Limb (tissue), 2 donors: Measurements from ENCODE around the gene UTP4.
"Not testable (repeated sequence)": the region's sequence is repeated elsewhere in the genome, so short reads cannot be mapped to it uniquely, and the experiment has no call there.

ENCODE experiments used
- DNase-seq, 2 donors: peaks; one replicate each; pipeline ENCODE4 v3.0.0-alpha.2; 2016; ENCODE audit errors: extremely low spot score in 2 of 2

Gene UTP4

DNA sequence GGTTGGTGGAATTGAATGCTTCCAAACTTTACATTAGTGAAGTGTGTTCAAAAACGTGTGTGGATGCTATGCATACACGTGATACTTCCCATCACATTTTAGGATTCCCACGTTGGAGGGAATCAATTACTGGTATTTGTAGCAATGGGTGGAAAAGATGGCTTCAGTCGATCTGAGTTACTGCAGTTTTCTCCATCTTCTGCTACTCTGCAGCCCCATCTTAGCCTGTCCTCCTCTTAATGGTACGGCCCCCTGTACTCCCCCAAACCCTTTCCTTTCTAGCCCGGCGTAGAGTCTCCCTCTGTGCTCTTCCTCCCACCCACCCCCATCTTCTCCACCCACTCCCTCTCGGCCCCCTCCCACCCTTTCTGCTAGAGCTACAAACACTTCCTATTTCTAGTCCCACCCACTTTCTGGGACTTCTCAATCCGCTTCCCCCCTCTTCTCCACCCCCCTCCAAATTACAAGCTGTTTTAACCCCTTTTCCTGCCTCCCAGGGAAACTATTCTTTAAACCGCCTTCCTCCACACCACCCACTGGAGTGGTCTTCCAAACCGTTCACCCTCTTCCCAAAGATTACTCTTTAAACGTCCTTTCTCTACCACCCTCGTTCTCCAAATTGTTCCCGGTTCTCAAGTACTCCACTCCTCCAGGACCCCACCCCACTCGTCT, 1.1 kb upstream of the UTP4 start:
- peak; percentile 57 to 73 for DNase-seq

DNA sequence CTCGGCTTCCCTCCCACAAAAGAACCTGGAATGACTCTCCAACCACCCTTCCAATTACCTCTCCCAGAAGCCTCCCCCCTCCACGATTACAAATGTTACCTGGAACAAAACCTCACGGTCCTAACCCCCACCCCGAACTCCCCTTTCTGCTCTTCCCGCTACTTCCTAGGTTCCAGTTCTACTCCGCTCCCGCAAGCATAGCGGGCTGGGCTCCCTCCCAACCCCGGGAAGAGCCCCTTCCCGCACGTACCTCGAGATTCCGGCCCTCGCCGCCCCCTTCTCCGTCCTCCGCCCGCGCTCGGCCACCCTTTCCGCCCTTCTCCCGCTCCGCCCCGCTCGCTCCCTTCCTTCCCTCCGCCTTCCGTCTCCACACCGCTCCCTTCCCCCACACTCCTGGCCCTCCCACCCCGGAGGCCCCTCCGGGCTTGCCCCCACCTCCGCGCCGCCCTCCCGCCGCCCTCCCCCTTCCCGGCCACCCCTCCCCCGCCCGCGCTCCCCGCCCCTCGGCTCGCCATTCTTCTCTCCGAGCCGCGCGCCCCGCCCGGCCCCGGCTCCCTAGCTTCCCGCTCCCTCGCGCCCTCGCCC, 518 bp upstream of the UTP4 start:
- peak; percentile 79 to 91 for DNase-seq

DNA sequence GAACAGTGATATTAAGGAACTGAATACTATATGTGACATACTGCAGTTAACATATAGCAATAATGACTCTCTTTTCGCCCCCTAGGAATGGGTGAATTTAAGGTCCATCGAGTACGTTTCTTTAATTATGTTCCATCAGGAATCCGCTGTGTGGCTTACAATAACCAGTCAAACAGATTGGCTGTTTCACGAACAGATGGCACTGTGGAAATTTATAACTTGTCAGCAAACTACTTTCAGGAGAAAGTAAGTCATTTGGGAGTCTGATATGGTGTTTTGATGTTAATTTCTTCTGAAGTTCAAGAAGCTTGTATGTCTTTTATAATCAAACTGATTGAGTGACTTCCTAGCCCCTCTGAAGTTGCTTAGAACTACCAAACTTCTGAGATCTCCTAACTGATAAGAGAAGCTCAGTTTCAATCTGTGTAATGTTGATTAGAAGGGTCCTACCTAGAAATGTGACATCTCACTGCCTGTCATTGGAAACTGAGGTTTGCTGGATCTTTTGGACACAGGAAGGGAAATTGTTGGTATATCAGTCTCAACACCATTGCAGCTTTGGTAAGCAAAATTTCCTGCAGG, 1.0 kb downstream of the UTP4 start:
- no peak for DNase-seq

DNA sequence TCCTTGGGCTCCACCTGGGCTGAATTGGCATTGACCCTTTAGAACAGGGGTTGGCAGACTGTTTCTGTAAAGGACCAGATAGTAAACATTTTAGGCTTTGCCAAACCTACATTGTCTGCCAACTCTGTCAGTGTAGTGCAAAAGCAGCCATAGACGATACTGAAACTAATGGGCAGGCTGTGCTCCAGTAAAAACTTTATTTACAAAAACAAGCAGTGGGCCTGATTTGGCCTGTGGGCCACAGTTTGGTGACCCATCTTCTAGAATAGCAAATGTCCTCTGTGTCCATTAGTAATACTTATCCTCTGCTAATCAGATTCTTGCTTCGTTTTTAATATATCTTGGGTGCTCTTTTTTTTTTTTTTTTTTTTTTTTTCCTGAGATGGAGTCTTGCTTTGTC, 6.2 kb downstream of the UTP4 start:
- DNase-seq: no peak

DNA sequence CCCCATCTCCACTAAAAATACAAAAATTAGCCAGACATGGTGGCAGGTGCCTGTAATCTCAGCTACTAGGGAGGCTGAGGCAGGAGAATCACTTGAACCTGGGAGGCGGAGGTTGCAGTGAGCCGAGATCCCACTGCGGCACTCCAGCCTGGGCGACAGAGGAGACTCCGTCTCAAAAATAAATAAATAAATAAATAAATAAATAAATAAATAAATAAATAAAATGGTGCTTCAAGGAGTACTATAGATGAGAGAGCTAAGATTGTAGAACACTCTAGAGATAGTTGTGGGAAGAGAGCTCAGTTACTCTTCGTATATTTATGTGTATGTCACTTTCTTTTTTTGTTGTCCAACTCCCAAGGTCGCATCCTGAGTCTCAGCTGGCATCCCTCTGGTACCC, 7.0 kb downstream of the UTP4 start:
- not testable (repeated sequence) for DNase-seq

DNA sequence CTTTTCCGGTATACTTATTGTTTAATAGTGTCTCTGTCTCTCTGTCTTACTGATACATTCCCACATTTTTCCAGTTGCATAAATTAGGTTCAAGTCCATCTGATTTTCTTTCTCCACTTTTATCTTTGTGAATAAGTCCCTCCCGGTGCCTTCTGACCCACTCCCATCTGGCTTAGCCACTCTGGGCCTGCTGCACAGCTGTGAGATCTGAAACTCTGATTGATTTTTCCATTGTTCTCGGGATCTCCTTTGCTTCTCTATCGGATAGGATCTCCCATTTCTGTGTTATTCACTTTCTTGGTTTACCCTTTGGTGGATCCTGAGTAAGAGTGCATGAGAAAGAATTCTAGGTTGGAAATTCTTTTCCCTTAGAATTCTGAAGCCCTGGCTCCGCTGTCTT, 8.6 kb downstream of the UTP4 start:
- no peak for DNase-seq

DNA sequence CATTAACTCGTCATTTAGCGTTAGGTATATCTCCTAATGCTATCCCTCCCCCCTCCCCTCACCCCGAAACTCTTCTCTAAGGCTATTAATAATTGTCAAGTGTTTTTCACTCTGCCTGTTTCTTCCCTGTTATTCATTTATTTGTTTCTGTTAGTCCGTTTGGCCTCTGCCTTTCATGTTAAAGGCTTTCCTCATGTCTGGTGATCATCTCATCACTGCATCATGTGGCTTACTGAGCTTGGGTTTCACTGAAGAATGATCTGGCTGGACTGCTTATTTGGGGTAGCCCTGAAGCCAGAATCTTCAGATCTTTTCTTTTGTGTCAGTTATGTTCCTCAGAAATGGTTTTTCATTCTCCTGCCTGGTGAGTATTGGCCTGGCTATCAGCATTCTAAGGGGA, 9.5 kb downstream of the UTP4 start:
- no peak for DNase-seq

DNA sequence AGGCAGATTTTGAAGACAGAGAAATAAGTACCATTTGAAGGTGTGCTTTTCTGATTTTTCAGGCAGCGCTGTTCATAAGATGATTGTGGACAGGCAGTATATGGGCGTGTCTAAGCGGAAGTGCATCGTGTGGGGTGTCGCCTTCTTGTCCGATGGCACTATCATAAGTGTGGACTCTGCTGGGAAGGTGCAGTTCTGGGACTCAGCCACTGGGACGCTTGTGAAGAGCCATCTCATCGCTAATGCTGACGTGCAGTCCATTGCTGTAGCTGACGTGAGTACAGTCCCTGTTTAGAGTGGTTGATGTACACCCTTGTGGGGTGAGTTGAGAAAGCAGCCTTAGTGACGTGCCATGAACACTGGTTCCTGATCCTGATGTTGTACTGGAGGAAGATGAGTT, 10.7 kb downstream of the UTP4 start:
- DNase-seq: no peak

DNA sequence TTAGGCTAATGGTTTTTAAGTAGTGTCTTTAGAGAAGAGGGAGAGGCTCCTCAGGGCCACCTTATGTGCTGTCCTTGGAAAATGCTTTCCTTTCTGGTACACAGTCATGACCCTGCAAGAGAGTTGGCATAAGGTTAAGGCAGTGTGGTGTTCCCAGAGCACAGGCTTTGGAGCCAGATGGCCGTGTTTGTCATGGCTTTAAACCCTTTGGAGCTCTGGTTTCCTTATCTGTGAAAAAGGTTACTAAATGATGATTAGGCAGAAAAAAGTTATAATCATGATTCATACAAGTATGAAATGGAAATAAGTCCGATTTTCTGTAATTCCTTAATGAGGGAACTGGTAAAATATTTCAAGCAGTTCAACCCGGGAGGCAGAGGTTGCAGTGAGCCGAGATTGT, 13.2 kb downstream of the UTP4 start:
- no peak for DNase-seq

DNA sequence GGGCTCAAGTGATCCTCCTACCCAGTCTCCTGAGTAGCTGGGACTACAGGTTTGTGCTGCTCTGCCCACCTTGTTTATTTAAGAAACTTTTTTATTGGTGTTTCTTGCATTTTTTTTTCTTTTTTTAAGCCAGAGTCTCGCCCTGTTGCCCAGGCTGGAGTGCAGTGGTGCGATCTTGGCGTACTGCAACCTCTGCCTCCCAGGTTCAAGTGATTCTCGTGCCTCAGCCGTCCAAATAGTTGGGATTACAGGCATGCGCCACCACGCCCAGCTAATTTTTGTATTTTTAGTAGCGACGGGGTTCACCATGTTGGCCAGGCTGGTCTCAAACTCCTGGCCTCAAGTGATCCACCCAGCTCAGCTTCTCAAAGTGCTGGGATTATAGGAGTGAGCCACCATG, 17.2 kb downstream of the UTP4 start:
- DNase-seq: not testable (repeated sequence)

DNA sequence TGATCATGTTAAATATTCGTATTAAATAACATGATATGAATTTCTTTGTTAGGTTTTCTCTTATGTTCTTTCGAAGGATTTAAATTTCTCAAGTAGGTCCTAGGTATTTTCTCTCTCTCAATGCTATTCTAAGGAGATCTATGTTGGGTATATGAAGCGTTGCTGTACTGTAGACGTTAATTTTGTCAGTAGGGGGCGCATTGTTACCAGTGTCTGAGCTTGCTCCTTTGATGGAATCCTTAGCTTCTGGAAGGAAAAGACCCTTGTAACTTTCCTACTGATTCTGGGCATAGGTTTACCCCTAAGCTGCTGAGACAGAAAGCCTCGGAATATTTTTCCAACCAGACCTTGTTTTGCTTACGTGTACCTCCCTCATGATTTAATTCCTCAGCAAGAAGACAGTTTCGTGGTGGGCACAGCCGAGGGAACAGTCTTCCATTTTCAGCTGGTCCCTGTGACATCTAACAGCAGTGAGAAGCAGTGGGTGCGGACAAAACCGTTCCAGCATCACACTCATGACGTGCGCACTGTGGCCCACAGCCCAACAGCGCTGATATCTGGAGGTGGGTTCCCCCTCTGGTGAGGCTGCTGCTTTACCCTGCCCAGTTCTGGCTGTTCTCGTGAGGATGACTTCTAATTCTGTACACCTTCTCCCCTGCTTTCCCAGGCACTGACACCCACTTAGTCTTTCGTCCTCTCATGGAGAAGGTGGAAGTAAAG, 17.9 kb downstream of the UTP4 start:
- DNase-seq: peak; percentile 60 to 90

DNA sequence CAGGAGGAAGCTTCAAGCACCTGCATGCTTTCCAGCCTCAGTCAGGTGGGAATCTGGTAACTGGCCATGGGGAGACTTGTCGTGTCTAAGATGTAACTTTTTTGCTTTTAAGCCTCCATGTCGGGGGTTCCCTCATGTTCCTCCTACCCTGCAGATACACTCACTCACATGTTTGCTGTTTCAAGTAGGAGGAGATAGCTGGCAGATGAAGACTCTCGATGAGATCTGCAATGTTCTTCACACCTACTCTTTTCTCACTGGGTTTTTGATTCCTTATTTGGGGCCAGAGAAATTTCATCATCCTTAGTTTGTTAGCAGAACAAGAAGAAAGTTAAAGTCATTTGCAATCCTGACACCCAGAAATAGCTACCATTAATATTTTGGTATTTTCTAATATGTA, 24.7 kb downstream of the UTP4 start:
- no peak for DNase-seq

DNA sequence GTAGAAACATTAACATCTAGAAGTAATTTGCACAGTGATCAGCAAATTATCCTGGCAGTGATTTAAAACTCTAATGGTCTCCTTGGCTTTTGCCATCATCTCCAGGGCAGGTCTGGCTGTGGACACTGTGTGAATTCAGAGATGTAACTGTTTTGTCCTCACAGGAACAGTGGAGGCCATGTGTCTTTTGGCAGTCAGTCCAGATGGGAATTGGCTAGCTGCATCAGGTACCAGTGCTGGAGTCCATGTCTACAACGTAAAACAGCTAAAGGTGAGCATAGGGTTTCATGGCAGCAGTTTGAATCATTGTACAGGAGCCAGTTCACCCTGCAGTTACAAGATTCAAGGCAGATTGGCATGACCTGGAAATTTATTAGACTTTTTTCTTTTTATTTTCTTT, 27.7 kb downstream of the UTP4 start:
- no peak for DNase-seq

DNA sequence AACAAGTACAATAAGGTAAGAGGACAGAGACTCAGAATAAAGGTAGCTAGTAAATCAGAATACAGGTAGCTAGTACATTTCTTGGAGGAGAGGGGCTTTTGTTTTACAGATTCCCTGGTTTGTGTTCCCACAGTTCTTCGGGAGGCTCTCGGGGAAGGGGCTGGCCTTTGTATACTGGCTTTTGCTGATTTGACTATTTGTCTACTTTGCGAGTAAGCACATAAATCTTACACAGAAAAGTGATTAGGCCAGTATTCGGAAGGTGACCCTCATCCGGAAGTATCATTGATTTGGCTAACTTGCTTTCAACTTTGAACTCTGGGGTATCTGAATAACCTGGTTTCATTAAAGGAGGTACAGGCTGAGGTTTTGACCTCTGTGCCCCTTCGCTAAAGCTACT, 33.1 kb downstream of the UTP4 start:
- no peak for DNase-seq

DNA sequence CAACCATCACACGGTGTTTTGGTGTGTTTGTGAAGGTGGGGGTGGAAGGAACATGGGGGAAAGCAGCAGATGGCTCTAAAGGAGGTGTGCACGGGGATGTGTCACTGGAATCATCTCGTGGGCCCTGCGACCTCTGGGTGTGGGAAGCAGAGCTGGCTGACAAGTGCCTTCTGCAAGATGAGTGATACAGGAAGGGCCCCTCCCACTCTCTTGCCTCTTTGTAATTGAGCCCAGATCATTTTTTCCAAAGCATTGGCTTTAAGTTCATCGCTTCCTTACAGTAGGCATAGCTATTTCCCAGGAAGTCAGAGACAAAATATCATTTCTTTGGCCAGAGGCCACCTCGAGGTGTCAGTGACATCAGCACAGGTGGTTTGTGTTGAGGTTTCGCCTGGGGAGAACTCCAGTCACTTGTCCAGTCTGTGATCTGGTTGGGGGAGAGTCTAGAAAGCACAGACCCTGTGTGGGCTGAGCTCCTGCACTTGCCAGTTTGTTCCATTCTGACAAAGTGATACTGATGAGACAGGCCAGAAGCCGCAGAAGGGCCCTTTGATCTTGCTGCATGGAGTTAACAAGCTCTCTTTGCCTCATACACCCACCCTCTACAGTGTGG, 33.9 kb downstream of the UTP4 start:
- no peak for DNase-seq

DNA sequence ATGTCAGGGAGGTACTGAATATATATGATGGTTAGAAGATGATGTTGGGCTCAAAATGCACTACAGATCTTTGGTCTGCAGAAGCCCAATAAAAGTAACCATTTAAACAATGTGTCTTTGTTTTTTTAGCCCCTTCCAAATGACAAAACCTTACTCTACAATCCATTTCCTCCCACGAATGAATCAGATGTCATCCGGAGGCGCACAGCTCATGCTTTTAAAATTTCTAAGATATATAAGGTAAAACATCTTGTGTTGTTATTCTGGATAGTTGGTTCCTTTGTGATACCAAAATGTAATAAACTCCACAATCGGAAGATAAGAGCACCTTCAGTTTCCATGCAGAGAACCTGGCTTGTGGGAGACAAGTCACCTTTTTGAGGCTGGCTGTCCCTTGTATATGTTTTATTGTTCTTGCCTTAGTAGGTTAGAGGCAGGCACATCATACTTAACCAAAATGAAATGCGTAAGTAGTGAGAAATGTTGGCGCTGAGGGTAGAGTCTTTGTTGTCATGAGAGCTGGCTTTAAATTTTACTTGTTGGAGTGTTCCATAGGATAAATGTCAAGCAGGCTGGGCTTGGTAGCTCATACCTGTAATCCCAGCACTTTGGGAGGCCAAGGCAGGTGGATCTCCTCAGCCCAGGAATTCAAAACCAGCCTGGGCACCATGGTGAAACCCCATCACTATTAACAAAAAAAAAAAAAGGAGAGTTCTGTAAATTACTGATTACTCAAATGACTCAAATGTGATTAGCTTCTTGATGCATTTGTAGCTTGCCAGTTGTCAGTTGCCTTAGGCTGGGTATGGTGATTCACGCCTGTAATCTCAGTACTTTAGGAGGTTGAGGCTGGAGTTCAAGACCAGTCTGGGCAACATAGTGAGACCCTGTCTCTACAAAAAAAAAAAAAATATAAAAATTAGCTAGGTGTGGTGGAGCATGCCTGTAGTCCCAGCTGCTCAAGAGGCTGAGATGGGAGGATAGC, 34.8 kb downstream of the UTP4 start:
- DNase-seq: no peak

DNA sequence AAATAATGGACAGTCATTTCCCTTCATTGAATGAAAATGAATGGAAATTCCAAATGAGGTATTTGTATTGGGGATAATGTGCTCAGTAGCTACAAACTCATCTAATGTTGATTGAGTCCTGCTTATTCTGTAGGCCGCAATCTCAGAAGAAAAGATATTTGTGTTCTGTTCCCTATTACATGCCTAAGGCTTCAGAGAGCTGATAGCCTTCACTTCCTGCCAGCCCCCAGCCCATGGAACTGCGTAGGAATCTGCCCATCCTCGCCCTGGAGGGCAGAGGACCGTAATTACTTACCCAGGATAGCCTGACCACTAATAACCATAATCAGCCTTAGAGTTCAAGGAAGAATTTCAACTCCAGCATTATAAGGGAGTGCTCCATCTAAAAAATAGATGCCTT, 36.6 kb downstream of the UTP4 start:
- DNase-seq: no peak

DNA sequence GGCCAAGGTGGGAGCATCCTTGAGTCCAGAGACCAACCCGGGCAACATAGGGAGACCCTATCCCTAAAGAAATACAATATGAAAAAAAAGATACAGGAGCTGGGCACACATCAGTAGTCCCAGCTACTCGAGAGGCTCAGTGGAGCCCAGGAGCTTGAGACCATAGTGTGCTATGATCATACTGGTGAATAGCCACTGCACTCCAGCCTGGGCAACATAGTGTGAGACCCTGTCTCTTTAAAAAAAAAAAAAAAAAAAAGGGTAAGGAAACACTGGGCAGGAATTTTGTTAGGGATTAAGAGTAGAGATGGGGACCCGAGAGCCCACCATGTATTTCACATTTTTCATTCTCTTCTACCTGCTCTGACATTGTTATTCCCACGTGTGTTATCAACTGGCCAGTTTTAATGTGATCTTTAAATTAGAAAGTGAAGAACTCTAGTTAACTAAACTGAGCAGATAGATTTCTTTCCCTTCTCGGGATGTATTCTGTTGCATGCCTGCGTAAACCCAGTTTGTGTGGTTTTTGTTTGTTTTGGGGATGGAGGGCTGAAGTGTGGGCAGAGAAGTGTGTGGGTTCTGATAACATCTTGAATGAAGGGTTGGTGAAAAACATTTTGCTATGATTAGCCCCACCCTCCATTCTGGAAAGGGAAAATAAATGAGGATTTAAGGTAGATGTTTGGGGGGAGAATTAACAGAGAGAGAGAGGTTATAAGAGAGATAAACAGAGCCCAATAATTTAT, 37.3 kb downstream of the UTP4 start:
- DNase-seq: no peak

DNA sequence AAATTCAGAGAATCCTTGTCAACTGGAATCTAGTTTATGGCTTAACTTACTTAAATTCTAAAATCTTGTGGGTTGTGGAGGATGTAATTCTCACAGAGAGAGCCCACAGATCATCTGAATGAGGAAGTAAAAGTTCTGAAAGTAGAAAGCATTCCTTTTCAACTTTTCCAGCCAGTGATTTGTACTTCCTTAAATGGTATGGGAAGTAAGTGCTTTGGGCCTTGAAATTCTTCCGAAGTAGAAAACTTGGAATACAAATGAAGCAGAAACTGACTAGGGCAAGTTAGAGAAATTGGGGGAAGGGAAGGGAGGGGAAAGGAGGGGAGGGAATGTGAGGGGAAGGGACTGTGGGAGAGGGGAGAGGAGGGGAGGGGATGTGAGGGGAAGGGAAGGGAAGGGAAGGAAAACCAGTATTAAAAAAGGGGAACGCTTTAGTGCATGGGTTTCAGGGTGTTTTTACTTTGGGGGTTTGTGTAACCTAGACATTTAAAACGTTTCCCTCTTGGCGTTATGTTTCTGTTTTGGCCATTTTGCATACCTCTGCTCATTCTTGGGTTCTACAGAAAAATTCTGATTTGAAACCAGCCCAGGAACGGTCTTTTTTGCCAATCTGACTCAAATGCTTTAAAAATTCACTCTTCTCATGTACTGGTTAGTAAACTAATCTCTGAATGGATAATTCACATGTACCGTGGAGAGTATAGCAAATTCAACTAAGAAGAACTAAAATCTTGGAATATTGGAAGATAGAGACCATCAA, 39.1 kb downstream of the UTP4 start:
- DNase-seq: peak in 1 of 2 donors; percentile 50
